ENCODE measurements around the gene IHH.

IHH gene

GRCh38 chr2:219056176-219056895, 4.4 kb downstream of the IHH start:
- no peak for TF ChIP-seq CTCF (IDR thresholded peaks at IDR 0.05)
- no peak for DNase-seq (ENCODE audit: low spot score)
- no peak overlapping the region for H3K4me3 ChIP-seq
- H3K27ac ChIP-seq: no peak overlapping the region

GRCh38 chr2:219054956-219055903, 5.5 kb downstream of the IHH start:
- DNase-seq (ENCODE audit: low spot score): no peak

GRCh38 chr2:219049282-219049681, 11.4 kb downstream of the IHH start:
- no peak overlapping the region for H3K27ac ChIP-seq
- DNase-seq (ENCODE audit: low spot score): no peak
- no peak for TF ChIP-seq CTCF (IDR thresholded peaks at IDR 0.05)
- H3K4me3 ChIP-seq: no peak overlapping the region

More at GRCh38 chr2:219054956-219055903, 5.5 kb downstream of the IHH start:
- no peak for TF ChIP-seq CTCF (IDR thresholded peaks at IDR 0.05)
- Histone ChIP-seq H3K4me3 (no peak overlapping the region), H3K27ac (no peak overlapping the region)

GRCh38 chr2:219045937-219046550, 14.7 kb downstream of the IHH start:
- no peak for TF ChIP-seq CTCF (IDR thresholded peaks at IDR 0.05)
- DNase-seq (ENCODE audit: low spot score): no peak
- Histone ChIP-seq H3K4me3 (no peak overlapping the region), H3K27ac (no peak overlapping the region)

GRCh38 chr2:219042750-219043149, 18.0 kb downstream of the IHH start:
- no peak for DNase-seq (ENCODE audit: low spot score)
- TF ChIP-seq CTCF (IDR thresholded peaks at IDR 0.05): no peak
- Histone ChIP-seq H3K27ac (no peak overlapping the region), H3K4me3 (no peak overlapping the region)

GRCh38 chr2:219042157-219042556, 18.6 kb downstream of the IHH start:
- H3K4me3 ChIP-seq: no peak overlapping the region
- H3K27ac ChIP-seq: no peak overlapping the region
- no peak for DNase-seq (ENCODE audit: low spot score)
- no peak for TF ChIP-seq CTCF (IDR thresholded peaks at IDR 0.05)
